GM12874 (cell line): ENCODE measurements around the gene ATF7.

ENCODE experiments used
- CTCF ChIP-seq: IDR thresholded peaks from 2 replicates; pipeline ENCODE4 v1.5.1; 2011; ENCODE audit warnings: low read depth, mild to moderate bottlenecking, control low read depth, low read length, moderate library complexity; ENCODE audit not compliant: insufficient read depth

Gene ATF7

GRCh38 chr12:53479331-53479730 lies 146.9 kb downstream of the ATF7 start:
- no peak for TF ChIP-seq CTCF

GRCh38 chr12:53478865-53479264 lies 147.3 kb downstream of the ATF7 start:
- TF ChIP-seq CTCF = no peak

GRCh38 chr12:53476769-53477209 lies 149.4 kb downstream of the ATF7 start:
- TF ChIP-seq CTCF = 0 out of 2 replicates have a peak, but pooled peaks have one; percentile 21

- TF ChIP-seq CTCF = no peak
Measured at GRCh38 chr12:53474819-53475218, 151.4 kb downstream of the ATF7 start.

GRCh38 chr12:53474077-53474476 lies 152.1 kb downstream of the ATF7 start:
- no peak for TF ChIP-seq CTCF

- no peak for TF ChIP-seq CTCF
Measured at GRCh38 chr12:53472056-53472582, 154.1 kb downstream of the ATF7 start.

GRCh38 chr12:53468282-53468681 lies 157.9 kb downstream of the ATF7 start:
- no peak for TF ChIP-seq CTCF
